CD4-positive, alpha-beta T cell (primary cell): ENCODE results near the gene ELF5. TPM values are rescaled to one million over a fixed set of nuclear protein-coding genes. Genes with fewer than 3 reads are reported as not detected.

Source experiments
- ATAC-seq: fragments of 200-7000 bp; cut with Tn5 transposase; one replicate; pipeline ENCODE4 v1.10.0; 2022; ENCODE audit warnings: mild to moderate bottlenecking; ENCODE audit not compliant: poor library complexity
- CTCF ChIA-PET: fragments of 350-600 bp; sonication (Branson Sonifier 250); formaldehyde crosslinking; loops from one replicate; lab custom pipeline; 2021; ENCODE audit warnings: antibody characterized with exemption, inconsistent platforms; lab: Charles Lee
- POLR2A ChIA-PET: fragments of 350-600 bp; sonication (Branson Sonifier 250); formaldehyde crosslinking; loops from one replicate; lab custom pipeline; 2021; ENCODE audit warnings: antibody characterized with exemption, inconsistent platforms; lab: Charles Lee
- DNase-seq, 14 experiments: peaks; one replicate each; pipeline ENCODE4 v3.0.0-alpha.2; 2013 to 2020; ENCODE audit warnings: mixed read lengths in 2 of 14
- H3K27ac ChIP-seq, 2 donors: one replicate each; pipeline versions ENCODE4 v1.5.1 to v1.7.0; 2013; ENCODE audit warnings: low read length in 2 of 2, low read depth in 1 of 2, mild to moderate bottlenecking in 1 of 2
- H3K27me3 ChIP-seq, 2 experiments: 1 replicate in 1 of 2; 2 replicates in 1 of 2; pipeline versions ENCODE4 v1.6.1 to v1.7.0; 2013; ENCODE audit warnings: low read length in 2 of 2, control low read depth in 1 of 2, mild to moderate bottlenecking in 1 of 2, moderate library complexity in 1 of 2; ENCODE audit not compliant: insufficient read depth in 2 of 2, control insufficient read depth in 1 of 2
- H3K36me3 ChIP-seq: one replicate; pipeline ENCODE4 v1.6.1; 2013; ENCODE audit warnings: low read length, control low read depth; ENCODE audit not compliant: insufficient read depth
- H3K4me1 ChIP-seq: one replicate; pipeline ENCODE4 v1.6.1; 2013; ENCODE audit warnings: low read length, control low read depth; ENCODE audit not compliant: insufficient read depth
- H3K4me3 ChIP-seq: one replicate; pipeline ENCODE4 v1.5.1; 2013; ENCODE audit warnings: mild to moderate bottlenecking, low read length, moderate library complexity
- H3K9me3 ChIP-seq, 2 experiments: 1 replicate in 1 of 2; 2 replicates in 1 of 2; pipeline versions ENCODE4 v1.6.1 to v1.7.0; 2013; ENCODE audit warnings: low read length in 2 of 2, mild to moderate bottlenecking in 2 of 2, control low read depth in 1 of 2, moderate library complexity in 1 of 2; ENCODE audit not compliant: control insufficient read depth in 1 of 2, insufficient read depth in 1 of 2
- H3K27ac Mint-ChIP-seq: one replicate; pipeline ENCODE4 v1.8.0; 2020; ENCODE audit warnings: mixed read lengths
- H3K27me3 Mint-ChIP-seq: one replicate; pipeline ENCODE4 v1.8.0; 2021; ENCODE audit warnings: mixed read lengths
- H3K36me3 Mint-ChIP-seq: one replicate; pipeline ENCODE4 v1.8.0; 2021; ENCODE audit warnings: low read depth, mixed read lengths
- H3K4me1 Mint-ChIP-seq: one replicate; pipeline ENCODE4 v1.8.0; 2021; ENCODE audit warnings: low read depth, mixed read lengths
- H3K4me3 Mint-ChIP-seq: one replicate; pipeline ENCODE4 v1.8.0; 2020; ENCODE audit warnings: mild to moderate bottlenecking, mixed read lengths
- H3K9me3 Mint-ChIP-seq: one replicate; pipeline ENCODE4 v1.8.0; 2020; ENCODE audit warnings: mixed read lengths
- intact Hi-C, 2 experiments: fragments of 100-400 bp; cut with DNase I in 1 of 2; cut with micrococcal nuclease in 1 of 2; formaldehyde crosslinking; loops; one replicate each; pipeline versions ENCODE4 v1.15.1 to v1.9.0; 2023 to 2025; cut with DNase I, micrococcal nuclease
- total RNA-seq, 174 experiments: library from RNA in 2 of 174; stranded (reverse) in 2 of 174; gene quantifications; one replicate each; pipeline ENCODE4 v1.2.3 and lab custom pipeline; 2021 to 2026
- TF ChIP-seq, protein P1 (sequence below): fragments of 200-600 bp; IDR thresholded peaks from one replicate; pipeline ENCODE4 v1.8.0; 2022; ENCODE audit warnings: antibody characterized with exemption, mild to moderate bottlenecking

The ELF5 gene
- total RNA-seq, 2 experiments from 2014 or later = not detected

GRCh38 chr11:34481307-34481706, 32.3 kb downstream of the ELF5 start:
- Histone ChIP-seq H3K36me3 (no peaks in the 10 kb centered on the region), H3K27ac (no peak overlapping the region), H3K9me3 (no peaks in the 10 kb centered on the region), H3K4me3 (no peak overlapping the region), H3K27me3 (no peaks in the 10 kb centered on the region), H3K4me1 (no peaks in the 10 kb centered on the region)
- Mint-ChIP-seq H3K36me3 (no peaks in the 10 kb centered on the region), H3K27ac (no peak overlapping the region), H3K4me1 (no peaks in the 10 kb centered on the region), H3K4me3 (no peak overlapping the region), H3K9me3 (no peaks in the 10 kb centered on the region), H3K27me3 (no peaks in the 10 kb centered on the region)
- intact Hi-C loops = no loop called here
- TF ChIP-seq, protein P1, sequence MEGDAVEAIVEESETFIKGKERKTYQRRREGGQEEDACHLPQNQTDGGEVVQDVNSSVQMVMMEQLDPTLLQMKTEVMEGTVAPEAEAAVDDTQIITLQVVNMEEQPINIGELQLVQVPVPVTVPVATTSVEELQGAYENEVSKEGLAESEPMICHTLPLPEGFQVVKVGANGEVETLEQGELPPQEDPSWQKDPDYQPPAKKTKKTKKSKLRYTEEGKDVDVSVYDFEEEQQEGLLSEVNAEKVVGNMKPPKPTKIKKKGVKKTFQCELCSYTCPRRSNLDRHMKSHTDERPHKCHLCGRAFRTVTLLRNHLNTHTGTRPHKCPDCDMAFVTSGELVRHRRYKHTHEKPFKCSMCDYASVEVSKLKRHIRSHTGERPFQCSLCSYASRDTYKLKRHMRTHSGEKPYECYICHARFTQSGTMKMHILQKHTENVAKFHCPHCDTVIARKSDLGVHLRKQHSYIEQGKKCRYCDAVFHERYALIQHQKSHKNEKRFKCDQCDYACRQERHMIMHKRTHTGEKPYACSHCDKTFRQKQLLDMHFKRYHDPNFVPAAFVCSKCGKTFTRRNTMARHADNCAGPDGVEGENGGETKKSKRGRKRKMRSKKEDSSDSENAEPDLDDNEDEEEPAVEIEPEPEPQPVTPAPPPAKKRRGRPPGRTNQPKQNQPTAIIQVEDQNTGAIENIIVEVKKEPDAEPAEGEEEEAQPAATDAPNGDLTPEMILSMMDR = no peak
- DNase-seq (no peak), ATAC-seq (no peak)
- CTCF ChIA-PET = no interaction called here
- POLR2A ChIA-PET = interaction anchor here (0.7 kb wide), 1 partner anchor 490 kb away, joined by 3 read pairs; no protein-coding TSS in a partner anchor

- no peaks in the 10 kb centered on the region for H3K27me3 ChIP-seq
- H3K4me1 ChIP-seq = no peaks in the 10 kb centered on the region
- intact Hi-C loops = no loop called here
- ChIA-PET POLR2A (no interaction called here), CTCF (no interaction called here)
- Mint-ChIP-seq H3K4me3 (no peak overlapping the region), H3K27me3 (no peaks in the 10 kb centered on the region), H3K36me3 (no peaks in the 10 kb centered on the region), H3K4me1 (no peaks in the 10 kb centered on the region), H3K27ac (no peak overlapping the region), H3K9me3 (no peaks in the 10 kb centered on the region)
- no peak overlapping the region for H3K4me3 ChIP-seq
- DNase-seq = no peak
- no peak overlapping the region for H3K27ac ChIP-seq
- no peak for ATAC-seq
- TF ChIP-seq, protein P1 = no peak
- H3K9me3 ChIP-seq = no peaks in the 10 kb centered on the region
- H3K36me3 ChIP-seq = no peaks in the 10 kb centered on the region
Observed at GRCh38 chr11:34480314-34480713, 33.3 kb downstream of the ELF5 start.

DNA sequence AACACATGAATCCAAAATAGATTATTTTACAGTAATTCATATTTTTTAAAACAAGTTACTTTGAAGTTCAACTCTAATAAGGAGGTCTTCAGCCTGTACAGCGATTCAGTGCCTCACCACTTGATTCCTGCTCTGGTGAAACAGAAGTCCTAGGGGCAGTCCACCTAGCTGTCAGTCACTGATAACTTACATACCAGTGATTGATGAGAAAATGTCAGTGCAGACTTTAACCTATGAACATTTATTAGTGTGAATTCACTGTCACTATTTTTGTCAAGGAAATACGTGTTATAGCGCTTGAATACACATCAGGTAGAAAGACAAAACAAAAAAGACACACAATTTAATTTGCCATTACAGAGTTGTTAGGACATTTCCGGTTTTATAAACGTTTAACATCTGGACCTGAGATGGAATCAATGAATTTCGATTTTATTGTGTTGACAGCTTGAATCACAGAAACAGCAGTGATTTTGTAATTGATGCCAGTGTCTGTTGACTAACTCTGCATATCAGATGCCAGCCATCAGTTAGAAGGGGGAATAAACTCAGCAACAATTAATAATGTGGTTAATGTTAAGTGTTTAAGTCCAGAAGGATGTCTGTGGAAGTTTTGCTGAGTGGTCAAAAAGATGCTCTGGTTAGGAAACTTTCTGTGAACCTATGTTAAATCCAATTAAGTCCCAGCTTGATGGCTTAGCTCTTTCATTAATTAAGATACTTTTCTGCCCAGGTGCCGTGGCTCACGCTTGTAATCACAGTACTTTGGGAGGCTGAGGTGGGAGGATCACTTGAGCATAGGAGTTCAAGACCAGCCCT, 34.5 kb downstream of the ELF5 start:
- CTCF ChIA-PET = no interaction called here
- intact Hi-C loops = no loop called here
- H3K36me3 ChIP-seq = no peaks in the 10 kb centered on the region
- Mint-ChIP-seq H3K4me1 (no peaks in the 10 kb centered on the region), H3K4me3 (no peak overlapping the region), H3K9me3 (no peaks in the 10 kb centered on the region), H3K27ac (no peak overlapping the region), H3K27me3 (no peaks in the 10 kb centered on the region), H3K36me3 (no peaks in the 10 kb centered on the region)
- POLR2A ChIA-PET = no interaction called here
- no peaks in the 10 kb centered on the region for H3K27me3 ChIP-seq
- no peak overlapping the region for H3K4me3 ChIP-seq
- no peaks in the 10 kb centered on the region for H3K9me3 ChIP-seq
- ATAC-seq (no peak), DNase-seq (no peak)
- no peaks in the 10 kb centered on the region for H3K4me1 ChIP-seq
- no peak overlapping the region for H3K27ac ChIP-seq
- TF ChIP-seq, protein P1 = no peak
